ENCODE measurements around the gene TAS1R3.

- TF ChIP-seq, protein P1, sequence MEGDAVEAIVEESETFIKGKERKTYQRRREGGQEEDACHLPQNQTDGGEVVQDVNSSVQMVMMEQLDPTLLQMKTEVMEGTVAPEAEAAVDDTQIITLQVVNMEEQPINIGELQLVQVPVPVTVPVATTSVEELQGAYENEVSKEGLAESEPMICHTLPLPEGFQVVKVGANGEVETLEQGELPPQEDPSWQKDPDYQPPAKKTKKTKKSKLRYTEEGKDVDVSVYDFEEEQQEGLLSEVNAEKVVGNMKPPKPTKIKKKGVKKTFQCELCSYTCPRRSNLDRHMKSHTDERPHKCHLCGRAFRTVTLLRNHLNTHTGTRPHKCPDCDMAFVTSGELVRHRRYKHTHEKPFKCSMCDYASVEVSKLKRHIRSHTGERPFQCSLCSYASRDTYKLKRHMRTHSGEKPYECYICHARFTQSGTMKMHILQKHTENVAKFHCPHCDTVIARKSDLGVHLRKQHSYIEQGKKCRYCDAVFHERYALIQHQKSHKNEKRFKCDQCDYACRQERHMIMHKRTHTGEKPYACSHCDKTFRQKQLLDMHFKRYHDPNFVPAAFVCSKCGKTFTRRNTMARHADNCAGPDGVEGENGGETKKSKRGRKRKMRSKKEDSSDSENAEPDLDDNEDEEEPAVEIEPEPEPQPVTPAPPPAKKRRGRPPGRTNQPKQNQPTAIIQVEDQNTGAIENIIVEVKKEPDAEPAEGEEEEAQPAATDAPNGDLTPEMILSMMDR (IDR thresholded peaks at IDR 0.05): no peak
- no peak for TF ChIP-seq POLR2A (IDR thresholded peaks at IDR 0.05)
Observed at GRCh38 chr1:1364266-1364665, 33.2 kb downstream of the TAS1R3 start.

Measured in adrenal gland (tissue), 5 donors.